Aorta (tissue), 5 donors: ENCODE measurements around the gene RFWD3. TPM values are rescaled to one million over a fixed set of nuclear protein-coding genes. Genes with fewer than 3 reads are reported as not detected.
"Not testable (repeated sequence)": the region's sequence is repeated elsewhere in the genome, so short reads cannot be mapped to it uniquely, and the experiment has no call there.

Experiments
- ATAC-seq: fragments of 200-7000 bp; cut with Tn5 transposase; one replicate; pipeline ENCODE4 v1.9.1; 2022; ENCODE audit warnings: moderate library complexity; ENCODE audit not compliant: low FRiP score
- DNase-seq, 2 donors: peaks; one replicate each; pipeline ENCODE4 v3.0.0-alpha.2; 2020
- H3K27ac ChIP-seq, 2 donors: one replicate each; pipeline ENCODE4 v1.5.1; 2013; ENCODE audit warnings: low read length in 2 of 2, mild to moderate bottlenecking in 2 of 2, moderate library complexity in 2 of 2, control low read depth in 1 of 2, inconsistent platforms in 1 of 2, low read depth in 1 of 2
- H3K27me3 ChIP-seq, 2 donors: one replicate each; pipeline ENCODE4 v1.6.1; 2013; ENCODE audit warnings: control low read depth in 1 of 2, low read length in 1 of 2, mild to moderate bottlenecking in 1 of 2, moderate library complexity in 1 of 2; ENCODE audit not compliant: insufficient read depth in 2 of 2, control insufficient read depth in 1 of 2
- H3K36me3 ChIP-seq, 2 donors: one replicate each; pipeline ENCODE4 v1.6.1; 2013; ENCODE audit warnings: control low read depth in 1 of 2, low read length in 1 of 2, mild to moderate bottlenecking in 1 of 2; ENCODE audit not compliant: insufficient read depth in 2 of 2, control insufficient read depth in 1 of 2
- H3K4me1 ChIP-seq, 2 donors: one replicate each; pipeline ENCODE4 v1.6.1; 2013; ENCODE audit warnings: low read length in 2 of 2, control low read depth in 1 of 2, mild to moderate bottlenecking in 1 of 2, moderate library complexity in 1 of 2; ENCODE audit not compliant: insufficient read depth in 2 of 2, control insufficient read depth in 1 of 2
- H3K4me3 ChIP-seq, 2 donors: one replicate each; pipeline ENCODE4 v1.5.1; 2013; ENCODE audit warnings: low read length in 2 of 2, control low read depth in 1 of 2, mild to moderate bottlenecking in 1 of 2
- H3K9me3 ChIP-seq: one replicate; pipeline ENCODE4 v1.6.1; 2013; ENCODE audit warnings: mild to moderate bottlenecking, low read length; ENCODE audit not compliant: control insufficient read depth
- WGBS, 2 donors: extraction: QIAGEN DNeasy Blood & Tissue Kit; methylation state at CpG; one replicate each; pipeline ENCODE4 v1.1.7; 2013; 5-methylcytosine and 5-hydroxymethylcytosine counted together
- intact Hi-C, 2 donors: fragments of 100-400 bp; cut with DNase I; formaldehyde crosslinking; loops; one replicate each; pipeline versions ENCODE4 v1.14.2 to v1.15.0; 2022
- polyA plus RNA-seq, 2 donors: library from polyadenylated mRNA; stranded (reverse); fragments of 200-250 nt; gene quantifications; one replicate each; pipeline ENCODE4 v1.2.3, GENCODE V29; 2013
- total RNA-seq, 2 donors: library from RNA; stranded (reverse); fragmentation: NEBNext Ultra II Directional; extraction: Animal tissue kit (Norgen Biotek cat#: 25700); gene quantifications; one replicate each; pipeline ENCODE4 v1.2.1, GENCODE V29; 2021
- donor health status: healthy with polysubstance abuse.
- donor health status: Bipolar disorder and iron deficiency.
- donor health status: DM: no; HTN: no; CAD: no.
- donor health status: DM: no; HTN: no; CAD: no.
- donor health status: DM: yes; HTN: yes; CAD: no.

The RFWD3 gene
- total and polyA plus RNA-seq, 4 donors, result 2.8 to 17.1 (median 9.9) TPM

GRCh38 chr16:74654536-74655050 is 12.1 kb downstream of the RFWD3 start:
- WGBS, 2 donors, result 84 to 91% methylated on average over 3 of the region's 3 CpGs
- Histone ChIP-seq H3K4me1 (no peaks in the 10 kb centered on the region), H3K36me3 (peaks cover 0 to 2% of the 10 kb centered on the region in 2 donors), H3K27me3 (no peaks in the 10 kb centered on the region), H3K9me3 (no peaks in the 10 kb centered on the region), H3K4me3 (no peak overlapping the region), H3K27ac (no peak overlapping the region)
- intact Hi-C loops, result no loop called here
- DNase-seq (no peak), ATAC-seq (no peak)

DNA sequence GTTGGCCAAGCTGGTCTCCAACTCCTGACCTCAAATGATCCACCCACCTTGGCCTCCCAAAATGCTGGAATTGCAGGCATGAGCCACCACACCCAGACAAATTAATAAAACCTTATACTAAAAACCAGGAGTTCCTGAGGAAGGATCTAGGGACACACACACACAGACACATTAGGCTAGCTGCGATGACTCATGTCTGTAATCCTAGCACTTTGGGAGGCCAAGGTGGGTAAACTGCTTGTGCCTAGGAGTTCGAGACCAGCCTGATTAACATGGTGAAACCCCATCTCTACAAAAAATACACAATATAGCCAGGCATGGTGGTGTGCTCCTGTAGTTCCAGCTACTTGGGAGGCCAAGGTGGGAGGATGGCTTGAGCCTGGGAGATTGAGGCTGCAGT is 13.8 kb downstream of the RFWD3 start:
- WGBS, 2 donors, result 94 to 98% methylated on average over 2 of the region's 2 CpGs
- H3K4me3 ChIP-seq, H3K36me3 ChIP-seq, H3K4me1 ChIP-seq, H3K27me3 ChIP-seq, ATAC-seq, DNase-seq, H3K9me3 ChIP-seq, H3K27ac ChIP-seq, intact Hi-C loops: not testable (repeated sequence)

DNA sequence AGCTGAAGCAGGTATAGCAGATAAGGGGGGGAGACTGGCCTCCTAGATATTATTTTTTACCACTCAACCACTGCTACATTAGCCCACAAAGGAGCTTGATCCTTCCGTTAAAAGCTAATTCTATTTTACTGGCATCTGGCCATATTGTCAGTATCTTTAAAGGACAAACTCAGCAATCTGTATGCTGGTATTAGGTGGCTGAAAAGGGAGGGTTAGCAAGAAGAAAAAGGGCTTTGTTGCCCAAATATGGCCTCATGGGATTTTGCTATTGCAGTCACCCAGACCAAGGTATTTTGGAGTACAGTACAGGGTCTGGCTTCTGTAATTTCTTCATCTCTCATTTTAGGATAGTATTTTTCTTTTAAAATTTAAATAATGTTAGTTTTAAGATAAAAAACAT is 14.4 kb downstream of the RFWD3 start:
- H3K4me3 ChIP-seq, result no peak overlapping the region
- intact Hi-C loops, result no loop called here
- ATAC-seq (no peak), DNase-seq (no peak)
- H3K27me3 ChIP-seq, result no peaks in the 10 kb centered on the region
- peaks cover 0 to 2% of the 10 kb centered on the region in 2 donors for H3K36me3 ChIP-seq
- H3K27ac ChIP-seq, result no peak overlapping the region
- no peaks in the 10 kb centered on the region for H3K4me1 ChIP-seq
- no peaks in the 10 kb centered on the region for H3K9me3 ChIP-seq
- 14 to 32% methylated on average over 1 of the region's 1 CpG for WGBS, 2 donors

GRCh38 chr16:74651841-74652240 is 14.8 kb downstream of the RFWD3 start:
- no peaks in the 10 kb centered on the region for H3K27me3 ChIP-seq
- DNase-seq, result no peak
- no peak overlapping the region for H3K27ac ChIP-seq
- no peak overlapping the region for H3K4me3 ChIP-seq
- ATAC-seq, result no peak
- intact Hi-C loops, result no loop called here
- H3K4me1 ChIP-seq, result no peaks in the 10 kb centered on the region
- WGBS, 2 donors, result 90 to 92% methylated on average over 2 of the region's 2 CpGs
- no peaks in the 10 kb centered on the region for H3K9me3 ChIP-seq
- H3K36me3 ChIP-seq, result peaks cover 0 to 2% of the 10 kb centered on the region in 2 donors

- Histone ChIP-seq H3K36me3 (peaks cover 0 to 2% of the 10 kb centered on the region in 2 donors), H3K4me3 (no peak overlapping the region), H3K4me1 (no peaks in the 10 kb centered on the region), H3K9me3 (no peaks in the 10 kb centered on the region), H3K27me3 (no peaks in the 10 kb centered on the region), H3K27ac (no peak overlapping the region)
- ATAC-seq (no peak), DNase-seq (no peak)
- WGBS, 2 donors, result 79 to 81% methylated on average over 6 of the region's 6 CpGs
- intact Hi-C loops, result no loop called here
Observed at GRCh38 chr16:74650966-74651567, 15.6 kb downstream of the RFWD3 start.

DNA sequence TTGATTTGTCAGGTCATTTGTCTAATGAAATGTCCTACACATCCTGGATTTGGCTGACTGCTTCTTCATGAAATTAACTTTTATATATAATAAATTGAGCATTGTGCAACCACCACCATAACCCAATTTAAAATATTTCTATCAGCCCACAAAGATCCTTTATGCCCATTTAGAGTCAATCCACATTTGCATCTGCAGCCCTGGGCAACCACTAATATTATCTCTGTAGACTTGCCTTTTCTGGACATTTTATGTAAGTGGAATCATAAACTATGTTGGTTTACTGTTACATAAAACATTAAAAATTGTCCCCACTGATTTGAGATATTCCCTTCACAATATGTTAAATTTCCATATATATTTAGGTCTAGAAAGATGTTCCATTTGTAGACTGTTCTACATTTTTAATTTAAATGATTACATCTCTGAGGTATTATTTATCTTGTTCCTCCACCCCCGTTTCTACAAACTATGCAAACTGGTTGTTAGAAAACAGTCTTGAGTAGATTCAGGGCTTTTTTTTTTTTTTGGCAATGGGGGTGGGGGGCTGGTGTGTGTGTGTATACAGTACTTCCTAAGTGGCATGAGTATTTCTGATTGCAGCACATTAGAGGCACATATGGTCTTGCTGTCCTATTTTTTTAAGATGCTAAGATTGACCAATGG is 16.7 kb downstream of the RFWD3 start:
- Histone ChIP-seq H3K9me3 (no peaks in the 10 kb centered on the region), H3K27me3 (no peaks in the 10 kb centered on the region), H3K4me3 (no peak overlapping the region), H3K27ac (no peak overlapping the region), H3K4me1 (no peaks in the 10 kb centered on the region), H3K36me3 (peaks cover 0 to 2% of the 10 kb centered on the region in 2 donors)
- DNase-seq (no peak), ATAC-seq (no peak)
- 14 to 21% methylated on average over 1 of the region's 1 CpG for WGBS, 2 donors
- intact Hi-C loops, result no loop called here

- H3K27me3 ChIP-seq, result no peaks in the 10 kb centered on the region
- intact Hi-C loops, result no loop called here
- DNase-seq, result no peak
- no peaks in the 10 kb centered on the region for H3K9me3 ChIP-seq
- WGBS, 2 donors, result 96% methylated on average over 8 of the region's 8 CpGs
- no peaks in the 10 kb centered on the region for H3K4me1 ChIP-seq
- H3K36me3 ChIP-seq, result peaks cover 6% of the 10 kb centered on the region in 2 donors
- no peak overlapping the region for H3K4me3 ChIP-seq
- no peak for ATAC-seq
- no peak overlapping the region for H3K27ac ChIP-seq
Observed at GRCh38 chr16:74641969-74642368, 24.7 kb downstream of the RFWD3 start.

- no peak for ATAC-seq
- H3K9me3 ChIP-seq, result no peaks in the 10 kb centered on the region
- peaks cover 4% of the 10 kb centered on the region in 2 donors for H3K36me3 ChIP-seq
- H3K4me1 ChIP-seq, result no peaks in the 10 kb centered on the region
- no peak for DNase-seq
- H3K27me3 ChIP-seq, result no peaks in the 10 kb centered on the region
- no peak overlapping the region for H3K4me3 ChIP-seq
- 79 to 82% methylated on average over 7 of the region's 7 CpGs for WGBS, 2 donors
- intact Hi-C loops, result no loop called here
- H3K27ac ChIP-seq, result peak overlapping the region in 1 of 2 donors; percentile 25
Observed at GRCh38 chr16:74637742-74638453, 28.8 kb downstream of the RFWD3 start.
